A673 (cell line): ENCODE measurements around the gene ZSWIM5.

Experiments used
- EZH2 ChIP-seq: fragments of 200-600 bp; sonication (generic); IDR thresholded peaks from 2 replicates; pipeline ENCODE4 v1.6.1; 2017; ENCODE audit warnings: borderline replicate concordance, low read depth, mild to moderate bottlenecking, mixed read lengths, antibody characterized with exemption, low read length; ENCODE audit not compliant: poor library complexity, severe bottlenecking
- TF ChIP-seq, protein P1 (sequence below): fragments of 300-800, 200-600 bp; sonication (generic); conservative IDR thresholded peaks from 2 replicates; pipeline ENCODE4 v1.5.1; 2017; ENCODE audit warnings: low read depth, mild to moderate bottlenecking, antibody characterized with exemption, low read length, moderate library complexity, mixed read lengths

DNA sequence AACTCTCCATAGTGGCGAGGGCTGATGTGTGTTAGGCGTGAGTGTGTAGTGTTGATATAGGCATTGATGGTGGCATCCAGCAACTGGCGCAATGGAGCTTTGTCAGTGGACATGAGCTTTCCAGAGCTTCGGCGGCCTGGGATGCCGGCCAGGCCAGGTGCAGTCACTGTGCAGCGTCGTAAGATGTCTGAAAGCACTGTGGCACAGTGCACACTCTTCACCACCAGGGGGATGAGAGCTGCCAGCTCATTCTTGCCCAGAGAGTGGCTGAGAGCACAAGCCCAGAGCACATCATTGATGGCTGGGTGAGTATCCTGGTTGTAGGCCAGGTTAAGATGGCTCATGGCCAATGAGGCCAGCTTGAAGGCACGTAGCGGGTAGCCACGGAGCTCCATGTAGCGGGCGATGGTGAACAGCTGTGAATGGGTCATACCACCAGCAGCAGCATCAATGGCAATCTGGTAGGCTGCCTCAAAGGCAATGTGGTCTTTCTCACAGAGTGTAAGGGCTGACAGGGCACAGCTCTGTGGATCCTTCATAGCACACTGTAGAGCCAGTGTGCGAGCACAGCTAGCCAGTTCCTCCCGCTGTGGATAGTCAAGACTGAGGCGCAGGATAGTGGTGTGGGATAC, 187.7 kb downstream of the ZSWIM5 start:
- TF ChIP-seq, protein P1, sequence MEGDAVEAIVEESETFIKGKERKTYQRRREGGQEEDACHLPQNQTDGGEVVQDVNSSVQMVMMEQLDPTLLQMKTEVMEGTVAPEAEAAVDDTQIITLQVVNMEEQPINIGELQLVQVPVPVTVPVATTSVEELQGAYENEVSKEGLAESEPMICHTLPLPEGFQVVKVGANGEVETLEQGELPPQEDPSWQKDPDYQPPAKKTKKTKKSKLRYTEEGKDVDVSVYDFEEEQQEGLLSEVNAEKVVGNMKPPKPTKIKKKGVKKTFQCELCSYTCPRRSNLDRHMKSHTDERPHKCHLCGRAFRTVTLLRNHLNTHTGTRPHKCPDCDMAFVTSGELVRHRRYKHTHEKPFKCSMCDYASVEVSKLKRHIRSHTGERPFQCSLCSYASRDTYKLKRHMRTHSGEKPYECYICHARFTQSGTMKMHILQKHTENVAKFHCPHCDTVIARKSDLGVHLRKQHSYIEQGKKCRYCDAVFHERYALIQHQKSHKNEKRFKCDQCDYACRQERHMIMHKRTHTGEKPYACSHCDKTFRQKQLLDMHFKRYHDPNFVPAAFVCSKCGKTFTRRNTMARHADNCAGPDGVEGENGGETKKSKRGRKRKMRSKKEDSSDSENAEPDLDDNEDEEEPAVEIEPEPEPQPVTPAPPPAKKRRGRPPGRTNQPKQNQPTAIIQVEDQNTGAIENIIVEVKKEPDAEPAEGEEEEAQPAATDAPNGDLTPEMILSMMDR: peak; percentile 85
- no peak for TF ChIP-seq EZH2
